Head of caudate nucleus (tissue), 42 donors: ENCODE results near the gene MAP3K3.

ENCODE experiments used
- DNase-seq, 42 donors: peaks; one replicate each; pipeline versions ENCODE4 v3.0.0 to v3.0.0-alpha.2; 2020 to 2021; ENCODE audit warnings: mixed read lengths in 7 of 42
- intact Hi-C: fragments of 100-400 bp; cut with DNase I; formaldehyde crosslinking; loops from one replicate; pipeline ENCODE4 v1.15.0; 2022

The MAP3K3 gene

DNA sequence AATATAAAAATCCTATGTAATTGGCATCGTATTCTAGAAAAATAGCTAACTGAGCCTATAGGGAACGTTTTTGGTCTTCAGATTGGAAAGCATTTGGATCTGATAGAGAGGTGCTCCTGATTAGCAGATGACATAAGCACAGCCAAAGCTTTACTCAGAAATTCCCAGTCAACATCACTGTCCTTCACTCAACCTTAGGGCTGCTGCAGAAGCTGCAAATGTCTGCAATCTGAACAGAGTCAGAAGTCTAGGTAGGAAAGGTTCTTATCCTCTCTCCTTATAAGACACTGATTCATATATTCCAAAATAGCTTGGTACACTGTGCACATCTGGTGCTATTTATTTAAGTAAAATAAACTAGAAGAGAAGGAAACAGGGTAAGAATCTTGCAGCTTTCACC lies 100.2 kb downstream of the MAP3K3 start:
- DNase-seq: peak in 1 of 42 donors; percentile 17
- intact Hi-C loops: no loop called here

DNA sequence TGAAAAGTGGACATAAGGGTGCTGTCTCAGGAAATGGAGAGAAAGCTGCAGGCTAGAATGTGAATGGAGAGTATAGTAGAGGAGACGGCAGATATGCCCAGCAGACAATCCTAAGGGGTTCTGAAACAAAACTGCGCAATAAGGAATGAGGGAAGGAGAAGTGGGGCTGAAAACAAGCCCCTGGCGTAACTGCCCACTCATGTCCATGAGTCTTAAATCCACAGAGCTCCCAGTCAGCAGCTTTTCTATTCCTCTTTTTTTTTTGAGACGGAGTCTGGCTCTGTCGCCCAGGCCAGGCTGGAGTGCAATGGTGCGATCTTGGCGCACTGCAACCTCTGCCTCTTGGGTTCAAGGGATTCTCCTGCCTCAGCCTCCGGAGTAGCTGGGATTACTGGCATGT lies 113.5 kb downstream of the MAP3K3 start:
- no peak for DNase-seq
- intact Hi-C loops: no loop called here

DNA sequence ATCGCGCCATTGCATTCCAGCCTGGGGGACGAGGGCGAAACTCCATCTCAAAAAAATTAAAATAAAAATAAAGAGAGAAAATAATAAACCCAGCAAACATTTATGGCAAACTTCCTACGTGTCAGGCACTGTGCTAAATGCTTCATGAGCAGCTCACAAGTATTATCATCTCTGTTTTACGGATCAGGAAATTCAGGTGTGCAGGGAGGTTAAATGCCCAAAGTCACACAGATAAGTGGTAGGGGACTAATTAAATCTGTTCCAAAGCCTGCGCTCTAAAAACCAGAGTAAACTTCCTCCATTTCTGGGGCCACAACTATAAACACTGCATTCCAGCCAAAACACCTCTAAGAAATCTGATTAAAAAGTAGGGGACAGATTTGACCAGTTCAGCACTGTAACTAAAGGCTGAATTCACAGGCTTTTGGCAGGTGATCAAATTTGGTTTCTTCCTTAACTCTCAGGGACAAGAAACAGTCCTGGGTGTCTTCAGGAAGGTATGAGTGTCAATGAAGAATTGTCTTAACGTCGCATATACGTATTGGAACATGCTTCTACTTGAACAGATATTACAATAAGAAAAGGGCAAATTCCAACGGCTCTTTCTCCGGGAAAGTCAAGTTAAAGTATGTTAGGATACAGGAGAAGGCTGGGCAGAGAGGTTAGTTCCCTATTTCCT lies 118.4 kb downstream of the MAP3K3 start:
- DNase-seq: no peak
- intact Hi-C loops: loop anchor here (2.0 to 10.0 kb wide), 2 partner anchors 32 to 116 kb away; partner anchors contain the start of genes CCDC47 and MAP3K3

DNA sequence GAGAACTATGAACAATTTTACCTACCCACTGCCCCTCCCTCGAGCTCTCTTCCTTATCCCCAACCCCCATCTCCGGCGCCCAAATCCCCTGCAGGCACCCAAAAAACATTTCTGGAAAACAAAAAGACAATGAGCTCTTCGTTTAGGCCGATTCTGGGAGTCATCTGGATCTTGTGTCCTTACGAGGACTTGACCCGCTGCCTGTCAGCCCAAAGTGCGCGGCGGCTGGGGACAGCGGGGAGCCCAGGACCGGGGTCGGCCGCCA lies 118.9 kb downstream of the MAP3K3 start:
- peak in 1 of 42 donors; percentile 2 for DNase-seq
- intact Hi-C loops: loop anchor here (2.0 to 10.0 kb wide), 2 partner anchors 32 to 116 kb away; partner anchors contain the start of genes CCDC47 and MAP3K3

DNA sequence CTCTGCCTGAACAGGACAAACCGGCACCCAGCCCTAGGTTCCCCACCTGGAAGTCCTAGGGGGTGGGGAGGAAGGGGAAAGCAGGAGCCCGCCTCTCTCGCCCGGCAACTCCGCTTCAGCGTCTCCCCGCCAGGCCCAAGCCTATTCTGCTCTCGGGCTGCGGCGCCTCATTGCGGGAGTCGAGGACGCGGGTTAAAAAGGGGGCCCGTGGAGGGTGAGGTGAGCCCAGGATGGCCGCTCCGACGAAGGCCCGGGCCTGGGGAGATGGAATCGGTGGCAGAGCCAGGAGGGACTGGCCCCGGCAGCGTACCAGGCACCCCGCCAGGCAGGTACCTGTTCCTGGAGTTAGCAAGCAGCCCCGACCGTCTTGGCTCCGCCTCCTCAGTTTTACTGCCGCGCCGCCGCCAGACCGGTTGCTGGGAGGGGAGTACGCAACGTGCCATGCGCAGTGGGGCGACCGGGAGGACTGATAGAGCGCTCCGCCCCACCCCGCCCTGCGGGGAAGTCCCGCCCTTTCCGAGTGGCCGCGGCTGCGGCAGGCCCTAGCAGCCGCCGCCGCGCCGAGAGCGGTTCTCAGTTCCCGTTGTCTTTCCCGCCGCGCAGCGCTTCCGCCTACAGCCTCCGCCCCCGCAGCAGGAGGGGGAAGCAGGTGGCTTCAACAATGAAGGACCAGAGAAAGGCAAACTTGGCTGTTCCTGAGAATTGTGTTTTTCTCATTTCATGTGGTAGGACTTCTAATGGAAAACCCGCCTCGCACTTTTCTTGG lies 119.4 kb downstream of the MAP3K3 start, which contains the start of gene STRADA:
STRADA (minus strand) TSS at position 392 of the 766 bp plus-strand sequence. CDS start 13,430 bp downstream, outside the sequence.
- intact Hi-C loops: loop anchor here (2.0 to 10.0 kb wide), 2 partner anchors 31 to 117 kb away; partner anchors contain the start of genes CCDC47 and MAP3K3
- DNase-seq: peak; percentile 93 to 99 (median 98)
